T-helper 17 cell (primary cell): Measurements from ENCODE around the gene CYLD. TPM values are rescaled to one million over a fixed set of nuclear protein-coding genes. Genes with fewer than 3 reads are reported as not detected.

Experiments used
- ATAC-seq: fragments of 150-1000 bp; cut with Tn5 transposase; 2 replicates; pipeline ENCODE4 v1.10.0; 2021; ENCODE audit warnings: mild to moderate bottlenecking, moderate library complexity
- DNase-seq, 3 donors: peaks; one replicate each; pipeline versions ENCODE4 v3.0.0 to v3.0.0-alpha.2; 2020 to 2021
- H3K9me3 ChIP-seq: one replicate; pipeline ENCODE4 v1.7.0; 2013; ENCODE audit warnings: low read length, mild to moderate bottlenecking; ENCODE audit not compliant: control insufficient read depth, poor library complexity, severe bottlenecking
- H3K27ac Mint-ChIP-seq: one replicate; pipeline ENCODE4 v1.8.0; 2022; ENCODE audit warnings: mild to moderate bottlenecking, moderate library complexity, mixed read lengths
- H3K27me3 Mint-ChIP-seq: one replicate; pipeline ENCODE4 v1.8.0; 2022; ENCODE audit warnings: mixed read lengths
- H3K36me3 Mint-ChIP-seq: one replicate; pipeline ENCODE4 v1.8.0; 2022; ENCODE audit warnings: low read depth, mixed read lengths
- H3K4me1 Mint-ChIP-seq: one replicate; pipeline ENCODE4 v1.8.0; 2022; ENCODE audit warnings: mild to moderate bottlenecking, mixed read lengths
- H3K4me3 Mint-ChIP-seq: one replicate; pipeline ENCODE4 v1.8.0; 2022; ENCODE audit warnings: mild to moderate bottlenecking, moderate library complexity, mixed read lengths
- total RNA-seq, 4 donors: library from RNA in 2 of 4; stranded (reverse) in 2 of 4; gene quantifications; one replicate each; pipeline ENCODE4 v1.2.3 and lab custom pipeline; 2022 to 2026

Gene CYLD
- total RNA-seq, 2 donors from 2014 or later: 411 to 412 TPM

- Mint-ChIP-seq H3K27me3 (no peaks in the 10 kb centered on the region), H3K4me1 (peaks cover 10% of the 10 kb centered on the region), H3K27ac (peak overlapping the region; percentile 29), H3K4me3 (no peak overlapping the region), H3K36me3 (peaks cover 12% of the 10 kb centered on the region)
- no peak for DNase-seq
- no peak for ATAC-seq
- H3K9me3 ChIP-seq: no peaks in the 10 kb centered on the region
Measured at GRCh38 chr16:50789757-50790156, 47.9 kb downstream of the CYLD start.

- no peak overlapping the region for H3K4me3 Mint-ChIP-seq
- peak overlapping the region; percentile 34 for H3K27ac Mint-ChIP-seq
- DNase-seq (no peak), ATAC-seq (no peak)
- no peaks in the 10 kb centered on the region for H3K9me3 ChIP-seq
- no peaks in the 10 kb centered on the region for H3K27me3 Mint-ChIP-seq
- H3K36me3 Mint-ChIP-seq: peaks cover 14% of the 10 kb centered on the region
- peaks cover 9% of the 10 kb centered on the region for H3K4me1 Mint-ChIP-seq
Measured at GRCh38 chr16:50791522-50791921, 49.6 kb downstream of the CYLD start.

DNA sequence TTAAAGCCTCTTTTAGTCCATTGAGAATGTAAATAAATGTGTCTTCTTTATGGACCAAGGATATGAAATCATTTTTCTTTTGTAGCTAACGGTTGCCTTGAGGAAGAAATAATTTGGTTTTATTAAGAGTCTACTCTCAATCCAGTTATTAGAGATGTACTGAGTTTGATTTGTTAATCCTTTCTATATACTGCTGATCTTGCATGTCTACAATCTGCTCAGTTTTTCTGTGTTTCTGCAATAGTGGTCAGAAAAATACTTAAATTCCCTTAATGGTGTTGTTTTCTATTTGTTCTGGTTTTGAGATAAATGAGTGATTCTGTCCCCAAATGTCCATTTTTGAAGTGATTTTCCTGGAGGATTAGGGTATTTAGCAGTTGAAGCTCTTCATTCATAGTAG lies 54.9 kb downstream of the CYLD start:
- Mint-ChIP-seq H3K4me1 (peaks cover 7% of the 10 kb centered on the region), H3K27ac (peak overlapping the region; percentile 87), H3K36me3 (peaks cover 7% of the 10 kb centered on the region), H3K27me3 (no peaks in the 10 kb centered on the region), H3K4me3 (no peak overlapping the region)
- DNase-seq (no peak), ATAC-seq (no peak)
- no peaks in the 10 kb centered on the region for H3K9me3 ChIP-seq

GRCh38 chr16:50797456-50797855 lies 55.6 kb downstream of the CYLD start:
- H3K9me3 ChIP-seq: no peaks in the 10 kb centered on the region
- DNase-seq: no peak
- ATAC-seq: no peak
- peak overlapping the region; percentile 87 for H3K27ac Mint-ChIP-seq
- H3K4me1 Mint-ChIP-seq: peaks cover 7% of the 10 kb centered on the region
- no peaks in the 10 kb centered on the region for H3K27me3 Mint-ChIP-seq
- peaks cover 7% of the 10 kb centered on the region for H3K36me3 Mint-ChIP-seq
- H3K4me3 Mint-ChIP-seq: no peak overlapping the region

DNA sequence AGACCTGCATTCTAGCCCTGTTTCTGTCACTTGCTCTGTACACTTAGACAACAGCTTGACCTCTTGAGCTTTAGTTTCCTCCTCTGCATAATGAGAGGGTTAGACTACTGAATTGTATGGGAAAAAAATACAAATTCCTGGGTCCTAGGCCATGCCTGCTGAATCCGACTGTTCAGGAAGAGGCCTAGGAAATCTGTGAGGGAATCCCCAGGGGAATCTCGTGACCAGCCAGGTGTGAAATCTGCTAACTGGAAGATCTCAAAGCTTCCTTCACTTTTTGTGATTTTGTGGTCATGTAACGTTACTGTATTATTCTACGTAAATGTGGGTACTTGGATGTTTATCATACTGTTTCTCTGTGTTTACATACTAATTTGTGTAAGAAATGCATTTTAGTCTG lies 58.2 kb downstream of the CYLD start:
- Mint-ChIP-seq H3K27ac (peak overlapping the region; percentile 85), H3K36me3 (peaks cover 5% of the 10 kb centered on the region), H3K4me3 (no peak overlapping the region), H3K4me1 (peaks cover 9% of the 10 kb centered on the region), H3K27me3 (no peaks in the 10 kb centered on the region)
- DNase-seq (no peak), ATAC-seq (no peak)
- no peaks in the 10 kb centered on the region for H3K9me3 ChIP-seq

GRCh38 chr16:50801036-50801435 lies 59.1 kb downstream of the CYLD start:
- no peaks in the 10 kb centered on the region for H3K9me3 ChIP-seq
- DNase-seq: no peak
- peak overlapping the region; percentile 85 for H3K27ac Mint-ChIP-seq
- H3K4me3 Mint-ChIP-seq: no peak overlapping the region
- peaks cover 11% of the 10 kb centered on the region for H3K4me1 Mint-ChIP-seq
- no peak for ATAC-seq
- peaks cover 2% of the 10 kb centered on the region for H3K36me3 Mint-ChIP-seq
- no peaks in the 10 kb centered on the region for H3K27me3 Mint-ChIP-seq

GRCh38 chr16:50802000-50802399 lies 60.1 kb downstream of the CYLD start:
- Mint-ChIP-seq H3K36me3 (peaks cover under 1% of the 10 kb centered on the region), H3K4me1 (peaks cover 17% of the 10 kb centered on the region), H3K27ac (peak overlapping the region; percentile 85), H3K4me3 (no peak overlapping the region), H3K27me3 (no peaks in the 10 kb centered on the region)
- H3K9me3 ChIP-seq: no peaks in the 10 kb centered on the region
- ATAC-seq: no peak
- DNase-seq: no peak

DNA sequence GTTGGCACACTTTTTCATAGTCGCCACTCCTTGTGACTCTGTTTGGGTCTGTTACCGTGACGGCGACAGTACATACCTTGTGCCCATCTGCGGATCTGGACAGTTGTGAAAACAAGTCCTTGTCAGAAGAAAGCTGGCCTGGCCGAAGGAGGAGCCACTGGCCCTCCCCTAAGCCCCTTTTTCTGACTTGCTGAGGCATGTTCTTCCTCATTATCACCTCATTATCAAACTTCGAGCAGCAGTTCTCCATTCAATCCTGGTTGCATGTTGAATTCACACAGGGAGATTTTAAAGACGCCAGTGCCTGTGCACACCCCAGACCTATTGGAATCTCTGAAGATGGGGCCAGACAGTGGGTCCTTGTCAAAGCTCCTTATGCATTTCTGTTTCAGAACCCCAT lies 61.1 kb downstream of the CYLD start:
- H3K9me3 ChIP-seq: no peaks in the 10 kb centered on the region
- ATAC-seq (no peak), DNase-seq (no peak)
- Mint-ChIP-seq H3K27ac (peak overlapping the region; percentile 85), H3K36me3 (no peaks in the 10 kb centered on the region), H3K4me3 (peak overlapping the region; percentile 47), H3K27me3 (no peaks in the 10 kb centered on the region), H3K4me1 (peaks cover 17% of the 10 kb centered on the region)

GRCh38 chr16:50804290-50804907 lies 62.5 kb downstream of the CYLD start:
- no peaks in the 10 kb centered on the region for H3K27me3 Mint-ChIP-seq
- H3K9me3 ChIP-seq: no peaks in the 10 kb centered on the region
- no peak for DNase-seq
- no peak for ATAC-seq
- no peak overlapping the region for H3K4me3 Mint-ChIP-seq
- H3K4me1 Mint-ChIP-seq: peaks cover 17% of the 10 kb centered on the region
- H3K27ac Mint-ChIP-seq: no peak overlapping the region
- H3K36me3 Mint-ChIP-seq: no peaks in the 10 kb centered on the region

- Mint-ChIP-seq H3K27ac (peak overlapping the region; percentile 71), H3K4me3 (peak overlapping the region; percentile 67), H3K27me3 (no peaks in the 10 kb centered on the region), H3K4me1 (peaks cover 14% of the 10 kb centered on the region), H3K36me3 (no peaks in the 10 kb centered on the region)
- ATAC-seq (peak; percentile 94), DNase-seq (peak; percentile 62 to 83 (median 74))
- H3K9me3 ChIP-seq: no peaks in the 10 kb centered on the region
Measured at GRCh38 chr16:50806099-50807062, 64.5 kb downstream of the CYLD start.

DNA sequence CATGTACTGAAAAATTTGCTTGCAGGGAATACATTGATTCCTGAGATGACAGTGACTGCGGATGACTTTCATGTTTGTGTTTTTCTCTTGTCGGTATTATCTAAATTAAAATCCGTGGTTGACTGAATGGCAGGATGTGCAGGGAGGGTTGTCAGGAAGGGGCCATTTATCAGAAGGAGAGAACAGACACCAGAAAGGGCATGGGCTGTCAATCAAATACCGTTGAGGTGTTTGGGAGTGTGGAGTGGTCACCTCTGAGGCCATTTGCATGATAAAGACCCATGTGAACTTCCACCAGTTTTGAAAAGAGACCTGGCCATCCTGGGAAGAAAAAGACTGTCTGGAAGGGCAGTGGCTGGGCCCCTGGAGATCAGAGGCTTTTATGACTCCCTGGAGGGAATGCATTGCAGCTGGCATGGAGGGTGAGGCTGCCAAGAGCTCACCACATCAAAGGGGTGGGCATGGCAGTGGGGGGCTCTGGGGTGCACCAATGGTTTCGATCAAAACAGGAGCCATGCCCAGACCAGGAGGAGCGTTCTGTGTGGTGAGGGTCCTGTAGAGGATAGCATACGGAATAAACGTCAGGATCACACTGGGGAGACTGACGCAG lies 67.1 kb downstream of the CYLD start:
- H3K27me3 Mint-ChIP-seq: no peaks in the 10 kb centered on the region
- peak overlapping the region; percentile 9 for H3K27ac Mint-ChIP-seq
- no peak for DNase-seq
- H3K4me1 Mint-ChIP-seq: peaks cover 10% of the 10 kb centered on the region
- H3K36me3 Mint-ChIP-seq: no peaks in the 10 kb centered on the region
- H3K4me3 Mint-ChIP-seq: no peak overlapping the region
- ATAC-seq: no peak
- H3K9me3 ChIP-seq: no peaks in the 10 kb centered on the region

DNA sequence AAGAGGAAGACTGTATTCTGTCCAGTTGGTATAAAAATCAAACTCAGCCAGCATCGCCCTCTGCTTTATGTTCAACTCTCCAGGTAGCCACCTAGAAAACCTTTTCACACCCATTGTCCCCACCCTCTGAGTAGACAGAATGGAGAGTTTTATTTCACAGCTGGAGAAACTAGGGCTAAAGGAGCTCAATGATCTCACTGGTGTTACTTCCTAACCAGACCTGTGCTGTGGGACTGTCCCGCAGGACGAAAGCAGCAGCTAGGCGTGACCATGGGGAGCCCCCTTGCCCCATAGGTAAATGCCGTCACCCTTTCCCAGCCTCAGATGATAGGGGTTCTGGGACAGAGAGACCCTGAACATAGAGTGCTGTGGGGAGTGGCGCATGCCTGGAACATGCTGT lies 67.7 kb downstream of the CYLD start:
- no peak overlapping the region for H3K4me3 Mint-ChIP-seq
- ATAC-seq (no peak), DNase-seq (no peak)
- peak overlapping the region; percentile 9 for H3K27ac Mint-ChIP-seq
- H3K4me1 Mint-ChIP-seq: peaks cover 10% of the 10 kb centered on the region
- no peaks in the 10 kb centered on the region for H3K36me3 Mint-ChIP-seq
- no peaks in the 10 kb centered on the region for H3K9me3 ChIP-seq
- no peaks in the 10 kb centered on the region for H3K27me3 Mint-ChIP-seq

GRCh38 chr16:50810241-50810965 lies 68.5 kb downstream of the CYLD start:
- H3K36me3 Mint-ChIP-seq: no peaks in the 10 kb centered on the region
- ATAC-seq (no peak), DNase-seq (no peak)
- H3K4me3 Mint-ChIP-seq: no peak overlapping the region
- H3K9me3 ChIP-seq: no peaks in the 10 kb centered on the region
- H3K27ac Mint-ChIP-seq: peak overlapping the region; percentile 24
- H3K4me1 Mint-ChIP-seq: peaks cover 10% of the 10 kb centered on the region
- no peaks in the 10 kb centered on the region for H3K27me3 Mint-ChIP-seq
